Measurements from ENCODE around the gene BACE1-AS. TPM values are rescaled to one million over a fixed set of nuclear protein-coding genes. Genes with fewer than 3 reads are reported as not detected.
"Not testable (repeated sequence)": the region's sequence is repeated elsewhere in the genome, so short reads cannot be mapped to it uniquely, and the experiment has no call there.

Gene BACE1-AS
- total RNA-seq, 2 experiments from 2014 or later: 4.4 to 8.0 TPM

DNA sequence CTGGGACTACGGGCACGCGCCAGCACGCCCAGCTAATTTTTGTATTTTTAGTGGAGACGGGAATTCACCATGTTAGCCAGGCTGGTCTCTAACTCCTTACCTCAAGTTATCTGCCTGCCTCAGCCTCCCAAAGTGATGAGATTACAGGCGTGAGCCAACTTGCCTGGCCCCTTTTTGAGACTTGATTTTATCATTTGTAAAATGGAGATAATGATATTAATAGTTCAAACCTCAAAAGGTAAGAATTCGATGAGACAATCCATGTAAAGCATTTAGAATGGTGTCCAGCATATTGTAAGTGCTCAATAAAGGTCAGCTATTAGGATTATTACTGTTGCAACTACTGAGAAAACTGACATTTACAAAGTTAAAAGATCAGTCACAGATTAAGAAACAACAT, 27.6 kb downstream of the BACE1-AS start:
- CTCF ChIA-PET (ENCODE audit: unreplicated experiment): no interaction called here
- Histone ChIP-seq H4K20me1 (ENCODE audit: insufficient read depth, low read length) (no peaks in the 10 kb centered on the region), H3K9me2 (ENCODE audit: insufficient read depth, low read length) (no peaks in the 10 kb centered on the region), H3K79me2 (ENCODE audit: insufficient read depth, low read depth, low read length) (no peaks in the 10 kb centered on the region), H2AFZ (ENCODE audit: low read length) (no peak overlapping the region), H3K4me3 (ENCODE audit: low read depth, low read length, poor library complexity, severe bottlenecking) (no peak overlapping the region), H3K4me2 (ENCODE audit: low read length) (no peak overlapping the region), H3K4me1 (ENCODE audit: insufficient read depth, low read length, poor library complexity, severe bottlenecking) (no peaks in the 10 kb centered on the region), H3K36me3 (ENCODE audit: insufficient read depth, low read length) (no peaks in the 10 kb centered on the region), H3K27ac (ENCODE audit: low read depth, low read length, poor library complexity, severe bottlenecking) (no peak overlapping the region), H3K9me3 (ENCODE audit: low read length) (no peaks in the 10 kb centered on the region)
- TF ChIP-seq EZH2phosphoT487 (IDR thresholded peaks at IDR 0.05; ENCODE audit: borderline replicate concordance, low read depth, low read length): no peak
- TF ChIP-seq CTCF (conservative IDR thresholded peaks at IDR 0.05; ENCODE audit: low read length): no peak
- DNase-seq (ENCODE audit: low spot score): no peak
- POLR2A ChIA-PET: no interaction called here
- intact Hi-C loops (cut with micrococcal nuclease; ENCODE audit: unreplicated experiment): no loop called here
- no TSS peak for BruUV-seq (replicated peaks)

DNA sequence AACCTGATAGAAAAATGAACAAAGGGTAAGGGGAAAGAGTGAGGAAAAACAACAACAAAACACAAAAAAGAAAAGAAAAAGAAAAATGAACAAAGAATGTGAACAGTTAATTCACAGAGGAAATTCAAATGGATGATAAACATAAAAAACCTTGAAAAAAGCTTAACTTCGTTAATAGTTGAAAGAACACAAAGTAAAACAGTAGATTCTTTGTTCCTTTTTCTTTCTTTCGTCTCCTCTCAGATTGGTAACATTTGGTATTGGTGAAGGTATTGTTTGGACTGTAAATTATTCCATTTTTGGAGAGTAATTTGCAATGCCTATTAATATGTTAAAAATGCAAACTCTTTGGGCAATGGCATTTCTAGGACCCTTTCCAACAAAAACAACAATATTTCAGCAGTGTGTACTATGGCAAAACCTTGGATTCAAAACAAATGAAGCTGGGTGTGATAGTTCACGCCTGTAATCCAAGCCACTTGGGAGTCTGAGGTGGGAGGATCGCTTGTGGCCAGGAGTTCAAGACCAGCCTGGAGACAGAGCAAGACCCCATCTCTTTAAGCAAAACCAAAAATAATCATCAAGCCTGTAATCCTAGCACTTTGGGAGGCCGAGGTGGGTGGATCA, 28.2 kb downstream of the BACE1-AS start:
- H3K4me2 ChIP-seq (ENCODE audit: low read length): no peak overlapping the region
- no peaks in the 10 kb centered on the region for H3K36me3 ChIP-seq (ENCODE audit: insufficient read depth, low read length)
- H2AFZ ChIP-seq (ENCODE audit: low read length): no peak overlapping the region
- H3K27ac ChIP-seq (ENCODE audit: low read depth, low read length, poor library complexity, severe bottlenecking): no peak overlapping the region
- H3K9me3 ChIP-seq (ENCODE audit: low read length): no peaks in the 10 kb centered on the region
- POLR2A ChIA-PET: no interaction called here
- no peak for DNase-seq (ENCODE audit: low spot score)
- H3K4me3 ChIP-seq (ENCODE audit: low read depth, low read length, poor library complexity, severe bottlenecking): no peak overlapping the region
- BruUV-seq (replicated peaks): no TSS peak
- H3K4me1 ChIP-seq (ENCODE audit: insufficient read depth, low read length, poor library complexity, severe bottlenecking): no peaks in the 10 kb centered on the region
- intact Hi-C loops (cut with micrococcal nuclease; ENCODE audit: unreplicated experiment): no loop called here
- no peaks in the 10 kb centered on the region for H3K9me2 ChIP-seq (ENCODE audit: insufficient read depth, low read length)
- CTCF ChIA-PET (ENCODE audit: unreplicated experiment): no interaction called here
- H4K20me1 ChIP-seq (ENCODE audit: insufficient read depth, low read length): no peaks in the 10 kb centered on the region
- no peak for TF ChIP-seq CTCF (conservative IDR thresholded peaks at IDR 0.05; ENCODE audit: low read length)
- H3K79me2 ChIP-seq (ENCODE audit: insufficient read depth, low read depth, low read length): no peaks in the 10 kb centered on the region

DNA sequence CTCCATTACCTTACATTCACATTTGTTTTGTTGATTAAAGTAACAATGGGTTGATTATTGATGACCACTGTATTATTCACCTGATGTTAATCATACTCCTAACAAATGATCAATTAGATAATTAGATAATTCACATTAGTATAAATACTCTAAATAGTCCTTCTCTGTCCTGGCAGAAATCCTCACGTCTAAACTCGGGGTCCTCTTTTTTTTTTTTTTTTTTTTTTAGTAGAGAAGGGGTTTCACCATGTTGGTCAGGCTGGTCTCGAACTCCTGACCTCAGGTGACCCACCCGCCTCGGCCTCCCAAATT, 36.1 kb downstream of the BACE1-AS start:
- CTCF ChIA-PET (ENCODE audit: unreplicated experiment): interaction anchor here (0.6 to 1.0 kb wide), 2 partner anchors 43 to 1727 kb away, joined by 3 read pairs; no protein-coding TSS in a partner anchor

More for the DNA sequence above, 36.1 kb downstream of the BACE1-AS start:
- H3K27ac ChIP-seq (ENCODE audit: low read depth, low read length, poor library complexity, severe bottlenecking); H3K9me2 ChIP-seq (ENCODE audit: insufficient read depth, low read length); H4K20me1 ChIP-seq (ENCODE audit: insufficient read depth, low read length); BruUV-seq (replicated peaks); H3K9me3 ChIP-seq (ENCODE audit: low read length); H3K79me2 ChIP-seq (ENCODE audit: insufficient read depth, low read depth, low read length); DNase-seq (ENCODE audit: low spot score); H3K36me3 ChIP-seq (ENCODE audit: insufficient read depth, low read length): not testable (repeated sequence)
- Histone ChIP-seq H3K4me1 (ENCODE audit: insufficient read depth, low read length, poor library complexity, severe bottlenecking) (peaks cover 10% of the 10 kb centered on the region), H3K4me2 (ENCODE audit: low read length) (peak overlapping the region; percentile 97), H2AFZ (ENCODE audit: low read length) (peak overlapping the region; percentile 87), H3K4me3 (ENCODE audit: low read depth, low read length, poor library complexity, severe bottlenecking) (peak overlapping the region; percentile 92)
- intact Hi-C loops (cut with micrococcal nuclease; ENCODE audit: unreplicated experiment): loop anchor here (2.0 kb wide), 1 partner anchor 94 kb away; the partner anchor contains the start of genes PCSK7 and RNF214
- POLR2A ChIA-PET: interaction anchor here (0.5 to 1.7 kb wide), 6 partner anchors 81 to 649 kb away, joined by 3 to 5 read pairs (median 4); no protein-coding TSS in a partner anchor
